Panc1 (cell line): ENCODE data around the gene SBF2. TPM values are rescaled to one million over a fixed set of nuclear protein-coding genes. Genes with fewer than 3 reads are reported as not detected.
A peak's percentile ranks its signal among the peaks of the same experiment; 100 is the strongest.

ENCODE experiments used
- ATAC-seq: fragments of 200-7000 bp; cut with Tn5 transposase; 2 replicates; pipeline ENCODE4 v1.9.1; 2020; ENCODE audit warnings: mild to moderate bottlenecking, moderate library complexity
- BruUV-seq: library from RNA; stranded (reverse); fragments of 400-500 nt; replicated peaks from 2 replicates; lab custom pipeline; 2021; lab: Mats Ljungman, UMichigan
- CTCF ChIA-PET: fragments of 300-600 bp; sonication (Branson Sonifier 250); formaldehyde crosslinking; loops from one replicate; lab custom pipeline; 2022; ENCODE audit warnings: antibody characterized with exemption; lab: Charles Lee
- POLR2A ChIA-PET: fragments of 300-600 bp; sonication (Branson Sonifier 250); formaldehyde crosslinking; loops from one replicate; lab custom pipeline; 2022; ENCODE audit warnings: antibody characterized with exemption; lab: Charles Lee
- DNase-seq: peaks from one replicate; pipeline ENCODE4 v3.0.0-alpha.2; 2010; ENCODE audit warnings: low read depth, low spot score
- H3K27ac ChIP-seq: 2 replicates; pipeline ENCODE4 v1.5.1; 2011; ENCODE audit warnings: mild to moderate bottlenecking, low read length, inconsistent platforms
- H3K27me3 ChIP-seq: fragments of 200-500 bp; sonication (Bioruptor generic); 2 replicates; pipeline ENCODE4 v1.6.0; 2014; ENCODE audit warnings: low read length, inconsistent platforms; ENCODE audit not compliant: control insufficient read depth, insufficient read depth
- H3K36me3 ChIP-seq: fragments of 200-500 bp; sonication (Bioruptor generic); 2 replicates; pipeline ENCODE4 v1.5.1; 2014; ENCODE audit warnings: inconsistent platforms, mild to moderate bottlenecking, low read length, moderate library complexity; ENCODE audit not compliant: control insufficient read depth, insufficient read depth
- H3K4me1 ChIP-seq: 2 replicates; pipeline ENCODE4 v1.5.1; 2011; ENCODE audit warnings: inconsistent platforms, mild to moderate bottlenecking, low read length, moderate library complexity; ENCODE audit not compliant: control insufficient read depth, insufficient read depth
- H3K4me3 ChIP-seq, 2 experiments: 2 replicates each; pipeline ENCODE4 v1.5.1; 2011 to 2012; ENCODE audit warnings: low read depth in 2 of 2, low read length in 2 of 2, mild to moderate bottlenecking in 2 of 2, inconsistent platforms in 1 of 2, moderate library complexity in 1 of 2
- H3K9me3 ChIP-seq: fragments of 200-500 bp; sonication (Bioruptor generic); 2 replicates; pipeline ENCODE4 v1.5.1; 2014; ENCODE audit warnings: low read depth, mild to moderate bottlenecking, inconsistent platforms, low read length, moderate library complexity; ENCODE audit not compliant: control insufficient read depth, insufficient read depth
- CTCF ChIP-seq: fragments of 450-650 bp; IDR thresholded peaks from 2 replicates; pipeline ENCODE4 v1.5.1; 2017; ENCODE audit warnings: mild to moderate bottlenecking
- POLR2AphosphoS5 ChIP-seq: IDR thresholded peaks from 2 replicates; pipeline ENCODE4 v1.6.1; 2012; ENCODE audit warnings: mild to moderate bottlenecking, low read depth, low read length, moderate library complexity
- SIN3A ChIP-seq: IDR thresholded peaks from 2 replicates; pipeline ENCODE4 v1.6.1; 2012; ENCODE audit warnings: low read depth, mild to moderate bottlenecking, low read length, moderate library complexity, borderline replicate concordance; ENCODE audit not compliant: insufficient read depth
- TCF7L2 ChIP-seq: IDR thresholded peaks from 2 replicates; pipeline ENCODE4 v1.6.1; 2011; ENCODE audit warnings: mild to moderate bottlenecking, low read depth, low read length, inconsistent platforms
- in situ Hi-C: cut with HindIII; loops from 2 replicates; pipeline ENCODE4 v1.10.0; 2016; ENCODE audit warnings: low sequenced_read_pairs, low pct_unique_long_range_greater_than_20kb
- intact Hi-C: fragments of 100-400 bp; cut with micrococcal nuclease; formaldehyde crosslinking; loops from one replicate; pipeline ENCODE4 v1.10.0; 2022; ENCODE audit not compliant: unreplicated experiment
- total RNA-seq: library from RNA; stranded (reverse); gene quantifications from one replicate; pipeline ENCODE4 v1.2.1, GENCODE V29; 2021; ENCODE audit not compliant: unreplicated experiment
- TF ChIP-seq, protein P1 (sequence below), 2 experiments: IDR thresholded peaks; 2 replicates each; pipeline ENCODE4 v1.6.1; 2011 to 2012; ENCODE audit warnings: low read depth in 2 of 2, control low read depth in 1 of 2, low read length in 1 of 2, mild to moderate bottlenecking in 1 of 2, moderate library complexity in 1 of 2; ENCODE audit not compliant: insufficient read depth in 1 of 2

SBF2 gene
- total RNA-seq, 1 experiment from 2014 or later = 65.0 TPM

GRCh38 chr11:10004526-10005113 lies 289.4 kb downstream of the SBF2 start:
- in situ Hi-C loops (no loop called here), intact Hi-C loops (no loop called here)
- no peak for TF ChIP-seq SIN3A
- TF ChIP-seq CTCF = no peak
- TF ChIP-seq POLR2AphosphoS5 = no peak
- no peak for TF ChIP-seq TCF7L2
- TF ChIP-seq, protein P1, sequence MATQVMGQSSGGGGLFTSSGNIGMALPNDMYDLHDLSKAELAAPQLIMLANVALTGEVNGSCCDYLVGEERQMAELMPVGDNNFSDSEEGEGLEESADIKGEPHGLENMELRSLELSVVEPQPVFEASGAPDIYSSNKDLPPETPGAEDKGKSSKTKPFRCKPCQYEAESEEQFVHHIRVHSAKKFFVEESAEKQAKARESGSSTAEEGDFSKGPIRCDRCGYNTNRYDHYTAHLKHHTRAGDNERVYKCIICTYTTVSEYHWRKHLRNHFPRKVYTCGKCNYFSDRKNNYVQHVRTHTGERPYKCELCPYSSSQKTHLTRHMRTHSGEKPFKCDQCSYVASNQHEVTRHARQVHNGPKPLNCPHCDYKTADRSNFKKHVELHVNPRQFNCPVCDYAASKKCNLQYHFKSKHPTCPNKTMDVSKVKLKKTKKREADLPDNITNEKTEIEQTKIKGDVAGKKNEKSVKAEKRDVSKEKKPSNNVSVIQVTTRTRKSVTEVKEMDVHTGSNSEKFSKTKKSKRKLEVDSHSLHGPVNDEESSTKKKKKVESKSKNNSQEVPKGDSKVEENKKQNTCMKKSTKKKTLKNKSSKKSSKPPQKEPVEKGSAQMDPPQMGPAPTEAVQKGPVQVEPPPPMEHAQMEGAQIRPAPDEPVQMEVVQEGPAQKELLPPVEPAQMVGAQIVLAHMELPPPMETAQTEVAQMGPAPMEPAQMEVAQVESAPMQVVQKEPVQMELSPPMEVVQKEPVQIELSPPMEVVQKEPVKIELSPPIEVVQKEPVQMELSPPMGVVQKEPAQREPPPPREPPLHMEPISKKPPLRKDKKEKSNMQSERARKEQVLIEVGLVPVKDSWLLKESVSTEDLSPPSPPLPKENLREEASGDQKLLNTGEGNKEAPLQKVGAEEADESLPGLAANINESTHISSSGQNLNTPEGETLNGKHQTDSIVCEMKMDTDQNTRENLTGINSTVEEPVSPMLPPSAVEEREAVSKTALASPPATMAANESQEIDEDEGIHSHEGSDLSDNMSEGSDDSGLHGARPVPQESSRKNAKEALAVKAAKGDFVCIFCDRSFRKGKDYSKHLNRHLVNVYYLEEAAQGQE (IDR thresholded peaks at IDR 0.05; ENCODE audit: insufficient read depth in 1 of 2, low read depth in 2 of 2, low read length in 1 of 2) = no peak
- H3K4me1 ChIP-seq = no peaks in the 10 kb centered on the region; the same call in 1 of the 2 replicates
- no TSS peak for BruUV-seq
- peak overlapping the region; percentile 30; the same call in 1 of the 2 replicates for H3K27ac ChIP-seq
- ChIA-PET POLR2A (interaction anchor here (0.6 kb wide), 3 partner anchors 57 to 841 kb away, joined by 3 to 7 read pairs (median 7); no protein-coding TSS in a partner anchor), CTCF (interaction anchor here (0.6 kb wide), 1 partner anchor 58 kb away, joined by 3 read pairs; no protein-coding TSS in a partner anchor)
- ATAC-seq (no peak), DNase-seq (no peak)
- H3K36me3 ChIP-seq = no peaks in the 10 kb centered on the region; the same call in 1 of the 2 replicates
- no peaks in the 10 kb centered on the region for H3K27me3 ChIP-seq
- no peak overlapping the region for H3K4me3 ChIP-seq
- peaks cover 20% of the 10 kb centered on the region for H3K9me3 ChIP-seq

GRCh38 chr11:10002221-10002620 lies 291.8 kb downstream of the SBF2 start:
- H3K9me3 ChIP-seq = peaks cover 5% of the 10 kb centered on the region; the same call in 1 of the 2 replicates
- H3K4me3 ChIP-seq = no peak overlapping the region
- intact Hi-C loops = no loop called here
- H3K4me1 ChIP-seq = no peaks in the 10 kb centered on the region; the same call in 1 of the 2 replicates
- H3K27ac ChIP-seq = peak overlapping the region; percentile 31; the same call in 1 of the 2 replicates
- in situ Hi-C loops = no loop called here
- no peaks in the 10 kb centered on the region for H3K27me3 ChIP-seq
- POLR2A ChIA-PET = no interaction called here
- no TSS peak for BruUV-seq
- ATAC-seq (no peak), DNase-seq (no peak)
- TF ChIP-seq SIN3A (no peak), CTCF (no peak), POLR2AphosphoS5 (no peak), TCF7L2 (no peak)
- TF ChIP-seq, protein P1 (IDR thresholded peaks at IDR 0.05; ENCODE audit: insufficient read depth in 1 of 2, low read depth in 2 of 2, low read length in 1 of 2) = no peak
- CTCF ChIA-PET = no interaction called here
- no peaks in the 10 kb centered on the region; the same call in 1 of the 2 replicates for H3K36me3 ChIP-seq
